NB4 (cell line): ENCODE data around the gene DPP10.

Experiments
- CTCF ChIP-seq: IDR thresholded peaks from one replicate; pipeline ENCODE4 v1.5.1; 2012; ENCODE audit warnings: low read depth, low read length
- POLR2A ChIP-seq: IDR thresholded peaks from 2 replicates; pipeline ENCODE4 v1.6.1; 2011; ENCODE audit warnings: mild to moderate bottlenecking; ENCODE audit not compliant: insufficient read length; ENCODE audit errors: extremely low read depth

- TF ChIP-seq CTCF: no peak
- TF ChIP-seq POLR2A: no peak
Measured at GRCh38 chr2:114683251-114683650, 240.8 kb downstream of the DPP10 start.
